Activated naive CD8-positive, alpha-beta T cell treated with anti-CD3 and anti-CD28 coated beads for 36 hours (primary cell): ENCODE results near the gene FRS2. TPM values are rescaled to one million over a fixed set of nuclear protein-coding genes. Genes with fewer than 3 reads are reported as not detected.
"Not testable (repeated sequence)": the region's sequence is repeated elsewhere in the genome, so short reads cannot be mapped to it uniquely, and the experiment has no call there.

Source experiments
- DNase-seq: peaks from one replicate; pipeline ENCODE4 v3.0.0; 2021
- H3K27ac Mint-ChIP-seq: one replicate; pipeline ENCODE4 v1.8.0; 2022; ENCODE audit warnings: mild to moderate bottlenecking, moderate library complexity, mixed read lengths
- H3K27me3 Mint-ChIP-seq: one replicate; pipeline ENCODE4 v1.8.0; 2022; ENCODE audit warnings: mild to moderate bottlenecking, mixed read lengths
- H3K36me3 Mint-ChIP-seq: one replicate; pipeline ENCODE4 v1.8.0; 2021; ENCODE audit warnings: mild to moderate bottlenecking, mixed read lengths
- H3K4me1 Mint-ChIP-seq: one replicate; pipeline ENCODE4 v1.8.0; 2021; ENCODE audit warnings: mixed read lengths
- H3K4me3 Mint-ChIP-seq: one replicate; pipeline ENCODE4 v1.8.0; 2022; ENCODE audit warnings: mild to moderate bottlenecking, moderate library complexity, mixed read lengths
- H3K9me3 Mint-ChIP-seq: one replicate; pipeline ENCODE4 v1.8.0; 2022; ENCODE audit warnings: mixed read lengths
- total RNA-seq, 2 experiments: library from RNA; stranded (reverse); gene quantifications; one replicate each; pipeline ENCODE4 v1.2.3, GENCODE V29; 2021

FRS2 gene
- total RNA-seq, 2 experiments from 2014 or later = 10.0 to 10.9 TPM

- no peaks in the 10 kb centered on the region for H3K27me3 Mint-ChIP-seq
- no peaks in the 10 kb centered on the region for H3K4me1 Mint-ChIP-seq
- no peak overlapping the region for H3K27ac Mint-ChIP-seq
- H3K9me3 Mint-ChIP-seq = no peaks in the 10 kb centered on the region
- no peaks in the 10 kb centered on the region for H3K36me3 Mint-ChIP-seq
- H3K4me3 Mint-ChIP-seq = no peak overlapping the region
- no peak for DNase-seq
Observed at GRCh38 chr12:69443916-69444315, 26.3 kb upstream of the FRS2 start.

DNA sequence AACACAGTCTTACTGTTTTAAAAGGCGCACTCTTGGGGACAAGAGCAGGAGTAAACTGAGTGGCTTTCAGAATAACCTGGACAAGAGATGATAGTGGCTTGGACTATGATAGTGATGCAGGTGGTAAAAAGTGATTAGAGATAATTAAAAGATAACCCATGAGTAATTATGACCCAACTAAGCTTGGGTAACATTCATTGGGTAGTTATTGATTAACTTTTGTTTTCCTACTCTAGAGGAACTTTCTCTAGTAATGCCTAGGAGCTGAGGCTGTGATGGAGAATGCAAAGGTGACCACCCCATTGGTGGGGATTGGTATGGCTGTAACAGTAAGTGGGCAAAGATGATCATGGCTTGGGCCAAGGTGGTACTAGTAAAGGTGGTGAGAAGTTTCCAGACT, 22.3 kb upstream of the FRS2 start:
- no peak for DNase-seq
- no peaks in the 10 kb centered on the region for H3K9me3 Mint-ChIP-seq
- H3K4me1 Mint-ChIP-seq = no peaks in the 10 kb centered on the region
- no peaks in the 10 kb centered on the region for H3K27me3 Mint-ChIP-seq
- no peak overlapping the region for H3K4me3 Mint-ChIP-seq
- H3K27ac Mint-ChIP-seq = no peak overlapping the region
- no peaks in the 10 kb centered on the region for H3K36me3 Mint-ChIP-seq

GRCh38 chr12:69452598-69453132, 17.5 kb upstream of the FRS2 start:
- not testable (repeated sequence) for H3K4me1 Mint-ChIP-seq, H3K27ac Mint-ChIP-seq, H3K27me3 Mint-ChIP-seq, H3K36me3 Mint-ChIP-seq, DNase-seq, H3K4me3 Mint-ChIP-seq, H3K9me3 Mint-ChIP-seq

DNA sequence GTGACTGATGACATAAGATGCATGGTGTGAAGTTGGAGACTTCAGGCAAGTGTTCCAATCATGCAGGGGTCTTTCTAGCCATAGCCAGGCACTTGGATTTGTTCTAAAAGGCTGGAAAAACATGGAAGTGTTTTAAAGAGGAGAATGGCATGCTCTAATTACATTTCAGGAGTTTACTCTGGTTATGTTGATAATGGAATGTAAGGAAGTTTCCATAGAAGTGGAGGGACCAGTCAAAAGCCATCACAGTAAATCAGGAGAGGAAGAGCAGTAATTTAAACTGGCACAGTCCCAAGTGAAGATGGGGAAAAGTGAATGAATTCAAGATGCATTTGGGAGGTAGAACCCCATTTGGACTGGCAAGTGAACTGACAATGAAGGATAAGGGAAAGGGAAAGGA, 13.9 kb upstream of the FRS2 start:
- Mint-ChIP-seq H3K27me3 (peaks cover 3% of the 10 kb centered on the region), H3K36me3 (no peaks in the 10 kb centered on the region), H3K27ac (no peak overlapping the region), H3K4me3 (no peak overlapping the region), H3K9me3 (no peaks in the 10 kb centered on the region), H3K4me1 (no peaks in the 10 kb centered on the region)
- no peak for DNase-seq

- Mint-ChIP-seq H3K27me3 (peaks cover 3% of the 10 kb centered on the region), H3K27ac (no peak overlapping the region), H3K4me3 (no peak overlapping the region), H3K36me3 (no peaks in the 10 kb centered on the region), H3K9me3 (no peaks in the 10 kb centered on the region), H3K4me1 (no peaks in the 10 kb centered on the region)
- no peak for DNase-seq
Observed at GRCh38 chr12:69457433-69457832, 12.8 kb upstream of the FRS2 start.

GRCh38 chr12:69459477-69459876, 10.7 kb upstream of the FRS2 start:
- no peaks in the 10 kb centered on the region for H3K9me3 Mint-ChIP-seq
- H3K4me3 Mint-ChIP-seq = no peak overlapping the region
- no peak overlapping the region for H3K27ac Mint-ChIP-seq
- H3K36me3 Mint-ChIP-seq = no peaks in the 10 kb centered on the region
- peaks cover 3% of the 10 kb centered on the region for H3K27me3 Mint-ChIP-seq
- no peak for DNase-seq
- H3K4me1 Mint-ChIP-seq = no peaks in the 10 kb centered on the region

DNA sequence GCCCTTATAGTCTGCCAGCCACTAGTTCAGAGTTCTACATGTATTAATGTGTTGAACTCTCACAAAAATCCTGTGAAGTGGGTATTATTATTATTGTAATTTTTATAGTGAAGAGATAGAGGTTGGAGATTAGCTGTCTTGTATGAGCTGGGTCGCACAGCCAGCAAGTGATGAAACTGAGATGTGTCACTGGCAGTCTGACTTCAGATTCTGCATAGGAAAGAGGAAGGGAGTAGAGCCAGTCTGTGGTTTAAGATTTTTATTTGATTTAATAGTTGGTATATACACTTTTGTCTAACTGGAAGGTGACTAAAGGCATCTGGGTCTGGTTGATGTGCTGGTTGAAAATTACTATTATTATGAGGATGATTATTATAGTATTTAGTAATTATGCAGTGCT, 5.8 kb upstream of the FRS2 start:
- Mint-ChIP-seq H3K27me3 (no peaks in the 10 kb centered on the region), H3K4me1 (peaks cover 6% of the 10 kb centered on the region), H3K27ac (no peak overlapping the region), H3K4me3 (no peak overlapping the region), H3K9me3 (no peaks in the 10 kb centered on the region), H3K36me3 (no peaks in the 10 kb centered on the region)
- DNase-seq = no peak

DNA sequence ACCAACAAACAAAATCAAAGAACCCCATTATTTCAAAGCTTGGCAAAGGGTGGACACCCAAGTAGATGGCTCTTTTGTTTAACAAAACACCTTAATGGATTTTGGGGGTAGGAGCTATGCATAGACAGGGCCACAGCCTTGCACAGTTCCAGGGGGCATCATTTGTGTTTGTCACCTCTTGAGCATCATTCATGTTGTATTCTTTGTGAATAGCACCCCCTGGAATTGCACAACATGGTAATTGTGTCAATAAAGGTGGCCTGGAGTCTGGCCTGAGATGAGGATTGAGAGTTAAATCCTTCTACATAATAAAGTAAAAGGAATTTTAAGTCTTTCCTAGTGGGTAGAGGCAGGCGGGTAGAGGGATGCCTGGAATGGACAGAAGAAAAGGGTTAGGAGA, 3.3 kb upstream of the FRS2 start:
- no peak for DNase-seq
- no peak overlapping the region for H3K4me3 Mint-ChIP-seq
- no peak overlapping the region for H3K27ac Mint-ChIP-seq
- H3K27me3 Mint-ChIP-seq = no peaks in the 10 kb centered on the region
- peaks cover 1% of the 10 kb centered on the region for H3K36me3 Mint-ChIP-seq
- no peaks in the 10 kb centered on the region for H3K9me3 Mint-ChIP-seq
- peaks cover 15% of the 10 kb centered on the region for H3K4me1 Mint-ChIP-seq

DNA sequence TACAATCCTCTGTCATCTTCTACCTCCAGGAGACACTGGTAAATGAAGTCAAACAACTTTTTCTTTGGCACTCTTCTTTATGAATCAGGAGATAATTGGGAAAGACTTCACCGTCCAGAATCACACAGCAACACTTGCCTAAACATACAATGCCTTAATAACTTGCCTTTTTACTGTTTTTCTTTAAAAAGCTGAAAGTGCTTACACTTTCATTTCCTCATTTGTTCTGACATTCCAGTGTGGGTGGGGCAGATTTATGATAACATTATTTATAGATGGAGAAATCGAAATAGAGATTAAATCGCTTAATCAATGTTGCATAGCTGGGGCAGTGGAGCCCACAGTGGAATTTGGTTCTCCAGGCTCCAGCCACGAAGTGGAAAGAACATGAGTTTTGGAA, 2.8 kb upstream of the FRS2 start:
- no peak for DNase-seq
- Mint-ChIP-seq H3K36me3 (peaks cover 1% of the 10 kb centered on the region), H3K9me3 (no peaks in the 10 kb centered on the region), H3K27me3 (no peaks in the 10 kb centered on the region), H3K27ac (no peak overlapping the region), H3K4me1 (peaks cover 20% of the 10 kb centered on the region), H3K4me3 (no peak overlapping the region)

GRCh38 chr12:69468237-69469026, 1.8 kb upstream of the FRS2 start:
- Mint-ChIP-seq H3K27ac (no peak overlapping the region), H3K4me1 (peaks cover 28% of the 10 kb centered on the region), H3K4me3 (no peak overlapping the region), H3K36me3 (peaks cover 4% of the 10 kb centered on the region), H3K9me3 (no peaks in the 10 kb centered on the region), H3K27me3 (no peaks in the 10 kb centered on the region)
- no peak for DNase-seq

DNA sequence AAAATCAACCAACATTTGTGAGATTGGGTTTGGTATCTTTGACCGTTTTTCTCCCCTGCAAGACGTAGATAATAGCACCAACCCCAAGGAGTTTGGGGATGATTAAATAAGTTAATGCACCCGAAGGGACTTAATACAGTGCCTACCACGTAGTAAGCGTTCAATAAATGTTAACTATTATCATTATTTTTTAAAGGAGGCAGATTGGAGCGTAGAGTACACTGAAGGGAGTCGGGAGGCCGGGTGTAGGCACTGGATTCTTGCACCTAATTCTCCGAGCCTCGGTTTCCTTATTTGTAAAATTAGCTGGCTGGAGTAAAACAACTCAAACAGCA, 367 bp upstream of the FRS2 start:
- H3K4me1 Mint-ChIP-seq = peaks cover 39% of the 10 kb centered on the region
- H3K27ac Mint-ChIP-seq = peak overlapping the region; percentile 96
- H3K27me3 Mint-ChIP-seq = no peaks in the 10 kb centered on the region
- H3K4me3 Mint-ChIP-seq = peak overlapping the region; percentile 98
- H3K9me3 Mint-ChIP-seq = no peaks in the 10 kb centered on the region
- H3K36me3 Mint-ChIP-seq = peaks cover 6% of the 10 kb centered on the region
- DNase-seq = no peak

DNA sequence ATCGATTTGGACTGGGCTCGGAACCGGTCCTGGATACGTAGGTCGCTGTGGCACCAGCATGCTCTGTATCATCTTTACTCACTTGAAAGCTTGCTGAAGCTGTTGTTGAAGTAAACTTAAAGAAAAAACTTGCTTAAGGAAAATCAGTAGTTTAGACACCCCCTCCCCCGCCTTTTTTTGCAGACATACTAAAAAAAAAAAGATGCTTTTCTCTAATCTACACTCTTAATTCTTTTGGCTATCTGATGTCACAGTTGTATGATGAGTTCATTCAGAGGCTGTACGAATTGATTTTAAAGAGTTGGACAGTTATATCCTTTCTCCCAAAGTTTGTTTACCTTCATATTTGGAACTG, 865 bp downstream of the FRS2 start:
- H3K27me3 Mint-ChIP-seq = no peaks in the 10 kb centered on the region
- no peak for DNase-seq
- H3K36me3 Mint-ChIP-seq = peaks cover 6% of the 10 kb centered on the region
- peaks cover 51% of the 10 kb centered on the region for H3K4me1 Mint-ChIP-seq
- H3K9me3 Mint-ChIP-seq = no peaks in the 10 kb centered on the region
- peak overlapping the region; percentile 98 for H3K4me3 Mint-ChIP-seq
- H3K27ac Mint-ChIP-seq = peak overlapping the region; percentile 73

DNA sequence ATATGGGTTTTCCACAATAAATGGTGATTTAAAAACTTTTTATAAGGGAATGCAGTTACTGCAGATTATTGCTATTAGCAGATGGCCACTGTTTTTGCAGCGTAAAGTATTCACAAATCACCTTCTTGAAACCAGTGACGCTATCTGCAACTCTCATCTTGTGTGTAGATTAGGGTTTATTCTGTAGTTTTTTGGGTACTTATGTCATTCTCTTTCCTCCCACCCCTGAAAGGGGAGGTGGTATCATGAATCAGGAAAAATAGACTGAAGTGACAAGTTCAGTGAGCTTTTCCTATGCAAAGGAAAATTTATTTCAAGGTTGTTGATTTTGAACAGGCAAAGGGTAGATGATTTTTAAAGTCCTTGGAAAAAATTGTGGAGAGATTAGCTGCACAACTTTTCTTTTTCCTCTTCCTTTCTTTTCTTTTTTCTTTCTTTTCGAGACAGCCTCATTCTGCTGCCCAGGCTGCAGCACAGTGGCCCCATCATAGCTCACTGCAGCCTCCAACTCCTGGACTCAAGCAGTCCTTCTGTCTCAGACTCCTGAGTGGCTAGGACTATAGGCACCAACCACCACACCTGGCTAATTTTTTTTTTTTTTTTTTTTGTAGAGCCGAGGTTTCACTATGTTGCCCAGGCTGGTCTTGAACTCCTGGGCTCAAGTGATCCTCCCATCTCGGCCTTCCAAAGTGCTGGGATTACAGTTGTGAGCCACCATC, 1.6 kb downstream of the FRS2 start:
- Mint-ChIP-seq H3K27ac (no peak overlapping the region), H3K4me3 (peak overlapping the region; percentile 98), H3K9me3 (no peaks in the 10 kb centered on the region), H3K27me3 (no peaks in the 10 kb centered on the region), H3K36me3 (peaks cover 8% of the 10 kb centered on the region), H3K4me1 (peaks cover 56% of the 10 kb centered on the region)
- DNase-seq = no peak

DNA sequence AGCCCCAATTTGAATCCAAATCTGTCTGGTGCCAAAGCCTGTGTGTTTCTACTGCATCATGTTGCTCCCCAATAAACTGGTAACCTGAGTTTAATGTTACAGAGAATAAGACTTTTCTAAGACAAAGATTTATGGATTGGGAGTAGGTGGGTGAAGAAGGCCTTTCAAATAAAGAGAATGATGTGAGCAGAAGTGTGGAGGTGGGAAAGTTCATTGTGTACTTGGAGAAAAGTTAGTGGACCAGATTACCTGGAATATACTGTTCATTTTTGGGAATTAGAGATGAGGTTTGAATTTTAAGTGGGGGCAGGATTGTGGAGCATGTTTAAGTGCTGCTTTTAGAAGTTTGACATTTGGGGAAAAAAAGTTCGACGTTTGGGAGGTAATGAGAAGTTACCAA, 3.1 kb downstream of the FRS2 start:
- DNase-seq = no peak

GRCh38 chr12:69474456-69474855, 4.3 kb downstream of the FRS2 start:
- Mint-ChIP-seq H3K27me3 (no peaks in the 10 kb centered on the region), H3K9me3 (no peaks in the 10 kb centered on the region), H3K4me1 (peaks cover 52% of the 10 kb centered on the region), H3K4me3 (no peak overlapping the region), H3K36me3 (peaks cover 10% of the 10 kb centered on the region), H3K27ac (no peak overlapping the region)
- no peak for DNase-seq

More for the DNA sequence above, 3.1 kb downstream of the FRS2 start:
- Mint-ChIP-seq H3K27ac (no peak overlapping the region), H3K9me3 (no peaks in the 10 kb centered on the region), H3K27me3 (no peaks in the 10 kb centered on the region), H3K4me1 (peaks cover 50% of the 10 kb centered on the region), H3K36me3 (peaks cover 8% of the 10 kb centered on the region), H3K4me3 (no peak overlapping the region)
